OCI-LY1 (cell line): ENCODE data around the gene PPM1N.

ENCODE experiments used
- EZH2 ChIP-seq: fragments of 200-600 bp; sonication (generic), shearing (Covaris generic); IDR thresholded peaks from 2 replicates; pipeline ENCODE4 v1.8.0; 2017; ENCODE audit warnings: borderline replicate concordance, mixed run types, mild to moderate bottlenecking, antibody characterized with exemption, low read length, moderate library complexity, mixed read lengths
- TF ChIP-seq, protein P1 (sequence below): fragments of 200-600 bp; sonication (generic), shearing (Covaris generic); IDR thresholded peaks from 2 replicates; pipeline ENCODE4 v1.5.1; 2017; ENCODE audit warnings: mild to moderate bottlenecking, antibody characterized with exemption, low read length, moderate library complexity, mixed read lengths

- TF ChIP-seq, protein P1, sequence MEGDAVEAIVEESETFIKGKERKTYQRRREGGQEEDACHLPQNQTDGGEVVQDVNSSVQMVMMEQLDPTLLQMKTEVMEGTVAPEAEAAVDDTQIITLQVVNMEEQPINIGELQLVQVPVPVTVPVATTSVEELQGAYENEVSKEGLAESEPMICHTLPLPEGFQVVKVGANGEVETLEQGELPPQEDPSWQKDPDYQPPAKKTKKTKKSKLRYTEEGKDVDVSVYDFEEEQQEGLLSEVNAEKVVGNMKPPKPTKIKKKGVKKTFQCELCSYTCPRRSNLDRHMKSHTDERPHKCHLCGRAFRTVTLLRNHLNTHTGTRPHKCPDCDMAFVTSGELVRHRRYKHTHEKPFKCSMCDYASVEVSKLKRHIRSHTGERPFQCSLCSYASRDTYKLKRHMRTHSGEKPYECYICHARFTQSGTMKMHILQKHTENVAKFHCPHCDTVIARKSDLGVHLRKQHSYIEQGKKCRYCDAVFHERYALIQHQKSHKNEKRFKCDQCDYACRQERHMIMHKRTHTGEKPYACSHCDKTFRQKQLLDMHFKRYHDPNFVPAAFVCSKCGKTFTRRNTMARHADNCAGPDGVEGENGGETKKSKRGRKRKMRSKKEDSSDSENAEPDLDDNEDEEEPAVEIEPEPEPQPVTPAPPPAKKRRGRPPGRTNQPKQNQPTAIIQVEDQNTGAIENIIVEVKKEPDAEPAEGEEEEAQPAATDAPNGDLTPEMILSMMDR, result no peak
- TF ChIP-seq EZH2, result no peak
Observed at GRCh38 chr19:45462174-45462573, 36.1 kb upstream of the PPM1N start.
